Esophagus muscularis mucosa (tissue), 4 donors: ENCODE measurements around the gene HACD2. TPM values are rescaled to one million over a fixed set of nuclear protein-coding genes. Genes with fewer than 3 reads are reported as not detected.
"Not testable (repeated sequence)": the region's sequence is repeated elsewhere in the genome, so short reads cannot be mapped to it uniquely, and the experiment has no call there.

Source experiments
- DNase-seq: peaks from one replicate; pipeline ENCODE4 v3.0.0-alpha.2; 2017; ENCODE audit errors: extremely low spot score
- H3K27ac ChIP-seq, 4 donors: fragments of 200-600 bp; sonication (generic); replicated peaks in 1 of 4; 1 replicate in 3 of 4; 2 replicates in 1 of 4; pipeline ENCODE4 v1.5.1; 2016 to 2019; ENCODE audit warnings: mild to moderate bottlenecking in 1 of 4
- H3K27me3 ChIP-seq, 4 donors: fragments of 200-600 bp; sonication (generic); one replicate each; pipeline versions ENCODE4 v1.5.1 to v1.6.0; 2016 to 2019
- H3K36me3 ChIP-seq, 4 donors: fragments of 200-600 bp; sonication (generic); one replicate each; pipeline ENCODE4 v1.5.1; 2016 to 2019
- H3K4me1 ChIP-seq, 4 donors: fragments of 200-600 bp; sonication (generic); one replicate each; pipeline ENCODE4 v1.5.1; 2016 to 2019
- H3K4me3 ChIP-seq, 4 donors: fragments of 200-600 bp; sonication (generic); 1 replicate in 2 of 4; 2 replicates in 2 of 4; pipeline ENCODE4 v1.5.1; 2016 to 2019; ENCODE audit warnings: mild to moderate bottlenecking in 4 of 4, moderate library complexity in 1 of 4
- H3K9me3 ChIP-seq, 4 donors: fragments of 200-600 bp; sonication (generic); 1 replicate in 3 of 4; 2 replicates in 1 of 4; pipeline ENCODE4 v1.5.1; 2016 to 2019
- EP300 ChIP-seq: sonication (generic); formaldehyde crosslinking; IDR thresholded peaks from one replicate; pipeline ENCODE4 v1.6.1; 2017; ENCODE audit warnings: antibody characterized with exemption
- POLR2A ChIP-seq: fragments of 450-650 bp; IDR thresholded peaks from one replicate; pipeline ENCODE4 v1.6.1; 2017; ENCODE audit warnings: antibody characterized with exemption, moderate library complexity, mild to moderate bottlenecking, low read depth
- POLR2AphosphoS5 ChIP-seq, 2 donors: sonication (generic); formaldehyde crosslinking; IDR thresholded peaks; one replicate each; pipeline ENCODE4 v1.6.1; 2017; ENCODE audit warnings: antibody characterized with exemption in 2 of 2
- WGBS: methylation state at CpG from one replicate; pipeline ENCODE4 v1.1.5; 2018; 5-methylcytosine and 5-hydroxymethylcytosine counted together
- intact Hi-C: fragments of 100-400 bp; cut with DNase I; formaldehyde crosslinking; loops from one replicate; pipeline ENCODE4 v1.15.1; 2023
- total RNA-seq, 4 donors: library from RNA; depleted of rRNA; stranded (reverse); fragments of >200 nt; gene quantifications; one replicate each; pipeline versions ENCODE4 v1.1.0 to v1.2.1, GENCODE V29; 2016
- TF ChIP-seq, protein P1 (sequence below), 3 experiments: fragments of 200-600 bp in 2 of 3; fragments of 450-650 bp in 1 of 3; sonication (generic) in 2 of 3; IDR thresholded peaks; one replicate each; pipeline ENCODE4 v1.5.1; 2017 to 2019; ENCODE audit warnings: antibody characterized with exemption in 3 of 3, mild to moderate bottlenecking in 2 of 3, moderate library complexity in 1 of 3

The HACD2 gene
- total RNA-seq, 4 donors from 2014 or later = 20.5 to 30.3 (median 25.3) TPM

DNA sequence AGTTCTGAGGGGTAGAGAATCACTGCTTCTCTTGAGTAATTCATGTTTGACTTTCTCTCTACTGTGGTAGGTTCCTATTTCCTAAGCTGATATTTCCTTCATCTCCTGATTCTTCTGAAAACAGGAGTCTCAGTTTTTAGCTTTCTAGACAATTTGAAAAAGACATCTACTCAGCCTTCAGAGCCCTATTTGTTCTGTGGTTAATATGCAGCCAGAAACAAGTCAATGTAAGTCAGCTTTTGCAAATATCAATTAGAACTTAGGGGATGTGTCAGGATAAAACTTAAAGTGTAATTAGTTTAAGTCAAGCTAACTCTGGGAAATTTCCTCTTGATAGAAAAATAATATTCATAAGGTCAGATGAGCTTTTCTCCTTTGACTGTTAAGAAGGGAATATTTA, 21.7 kb upstream of the HACD2 start:
- peaks cover 0 to 12% (median 3%) of the 10 kb centered on the region in 4 donors for H3K36me3 ChIP-seq
- peak overlapping the region in 1 of 4 donors; percentile 2 for H3K27ac ChIP-seq
- DNase-seq = no peak
- H3K4me1 ChIP-seq = peaks cover 0 to 22% (median 11%) of the 10 kb centered on the region in 4 donors
- TF ChIP-seq POLR2AphosphoS5 (IDR thresholded peaks at IDR 0.05) (no peak), POLR2A (no peak), EP300 (no peak)
- TF ChIP-seq, protein P1, sequence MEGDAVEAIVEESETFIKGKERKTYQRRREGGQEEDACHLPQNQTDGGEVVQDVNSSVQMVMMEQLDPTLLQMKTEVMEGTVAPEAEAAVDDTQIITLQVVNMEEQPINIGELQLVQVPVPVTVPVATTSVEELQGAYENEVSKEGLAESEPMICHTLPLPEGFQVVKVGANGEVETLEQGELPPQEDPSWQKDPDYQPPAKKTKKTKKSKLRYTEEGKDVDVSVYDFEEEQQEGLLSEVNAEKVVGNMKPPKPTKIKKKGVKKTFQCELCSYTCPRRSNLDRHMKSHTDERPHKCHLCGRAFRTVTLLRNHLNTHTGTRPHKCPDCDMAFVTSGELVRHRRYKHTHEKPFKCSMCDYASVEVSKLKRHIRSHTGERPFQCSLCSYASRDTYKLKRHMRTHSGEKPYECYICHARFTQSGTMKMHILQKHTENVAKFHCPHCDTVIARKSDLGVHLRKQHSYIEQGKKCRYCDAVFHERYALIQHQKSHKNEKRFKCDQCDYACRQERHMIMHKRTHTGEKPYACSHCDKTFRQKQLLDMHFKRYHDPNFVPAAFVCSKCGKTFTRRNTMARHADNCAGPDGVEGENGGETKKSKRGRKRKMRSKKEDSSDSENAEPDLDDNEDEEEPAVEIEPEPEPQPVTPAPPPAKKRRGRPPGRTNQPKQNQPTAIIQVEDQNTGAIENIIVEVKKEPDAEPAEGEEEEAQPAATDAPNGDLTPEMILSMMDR (IDR thresholded peaks at IDR 0.05) = no peak
- no peaks in the 10 kb centered on the region for H3K27me3 ChIP-seq
- intact Hi-C loops = no loop called here
- no peaks in the 10 kb centered on the region for H3K9me3 ChIP-seq
- H3K4me3 ChIP-seq = no peak overlapping the region

DNA sequence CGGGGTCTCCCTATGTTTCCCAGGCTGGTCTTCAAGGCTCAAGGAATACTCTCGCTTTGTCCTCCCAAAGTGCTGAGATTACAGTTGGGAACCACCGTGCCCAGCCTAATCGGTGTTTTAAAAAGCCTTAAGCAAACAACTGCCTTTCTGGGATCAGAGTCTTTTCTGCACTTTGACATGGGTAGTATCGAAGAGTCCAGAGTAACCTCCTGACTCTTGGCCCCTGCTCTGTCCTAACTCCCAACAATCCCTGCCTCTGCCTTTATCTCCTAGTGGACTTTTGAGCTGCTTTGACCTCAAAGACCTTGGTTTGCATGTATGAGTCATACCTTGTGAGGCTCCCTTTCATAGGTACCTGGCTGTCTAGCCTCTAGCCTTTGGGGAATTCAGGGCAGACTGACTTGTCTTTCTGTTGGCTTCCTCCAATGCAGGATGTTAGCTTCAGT, 21.0 kb upstream of the HACD2 start:
- no peak for DNase-seq
- peaks cover 0 to 5% (median 0%) of the 10 kb centered on the region in 4 donors for H3K36me3 ChIP-seq
- peaks cover 0 to 17% (median 9%) of the 10 kb centered on the region in 4 donors for H3K4me1 ChIP-seq
- H3K9me3 ChIP-seq = no peaks in the 10 kb centered on the region
- 93% methylated on average over 5 of the region's 5 CpGs for WGBS
- H3K4me3 ChIP-seq = no peak overlapping the region
- intact Hi-C loops = no loop called here
- TF ChIP-seq EP300 = no peak
- TF ChIP-seq POLR2AphosphoS5 (IDR thresholded peaks at IDR 0.05) = peak in 1 of 2 donors; percentile 54
- peak overlapping the region in 2 of 4 donors; percentile 11 to 30 for H3K27ac ChIP-seq
- H3K27me3 ChIP-seq = no peaks in the 10 kb centered on the region

DNA sequence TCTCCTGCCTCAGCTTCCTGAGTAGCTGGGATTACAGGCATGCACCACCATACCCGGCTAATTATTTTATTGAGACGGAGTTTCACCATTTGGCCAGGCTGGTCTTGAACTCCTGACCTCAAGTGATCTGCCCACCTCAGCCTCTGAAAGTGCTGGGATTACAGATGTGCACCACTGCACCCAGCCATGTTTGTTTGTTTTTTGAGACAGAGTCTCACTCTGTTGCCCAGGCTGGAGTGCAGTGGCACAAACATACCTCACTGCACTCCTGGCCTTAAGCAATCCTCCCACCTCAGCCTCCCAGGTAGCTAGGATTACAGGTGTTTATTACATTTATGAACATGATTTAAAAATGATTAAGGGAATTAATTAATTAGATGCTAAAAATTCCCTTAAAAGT, 18.3 kb upstream of the HACD2 start:
- DNase-seq, intact Hi-C loops, H3K36me3 ChIP-seq, H3K9me3 ChIP-seq, H3K27me3 ChIP-seq, H3K4me3 ChIP-seq, H3K27ac ChIP-seq: not testable (repeated sequence)
- H3K4me1 ChIP-seq = peaks cover 0 to 12% (median 9%) of the 10 kb centered on the region in 4 donors
- 50% methylated on average over 2 of the region's 2 CpGs for WGBS

GRCh38 chr3:123602325-123602724, 17.5 kb upstream of the HACD2 start:
- peaks cover 0 to 12% (median 9%) of the 10 kb centered on the region in 4 donors for H3K4me1 ChIP-seq
- TF ChIP-seq POLR2AphosphoS5 (IDR thresholded peaks at IDR 0.05) (peak in 1 of 2 donors; percentile 31), POLR2A (no peak)
- DNase-seq = no peak
- intact Hi-C loops = no loop called here
- no peaks in the 10 kb centered on the region for H3K36me3 ChIP-seq
- peak overlapping the region in 1 of 4 donors; percentile 17 for H3K27ac ChIP-seq
- WGBS = 29% methylated on average over 1 of the region's 1 CpG
- H3K27me3 ChIP-seq = no peaks in the 10 kb centered on the region
- no peak overlapping the region for H3K4me3 ChIP-seq
- H3K9me3 ChIP-seq = no peaks in the 10 kb centered on the region

GRCh38 chr3:123600863-123601262, 16.0 kb upstream of the HACD2 start:
- H3K27ac ChIP-seq, H3K9me3 ChIP-seq, H3K36me3 ChIP-seq, H3K4me3 ChIP-seq, H3K27me3 ChIP-seq, intact Hi-C loops, DNase-seq: not testable (repeated sequence)
- H3K4me1 ChIP-seq = peaks cover 0 to 12% (median 9%) of the 10 kb centered on the region in 4 donors

GRCh38 chr3:123597561-123597960, 12.7 kb upstream of the HACD2 start:
- no peaks in the 10 kb centered on the region for H3K27me3 ChIP-seq
- WGBS = 89% methylated on average over 4 of the region's 4 CpGs
- peaks cover 0 to 12% (median 8%) of the 10 kb centered on the region in 4 donors for H3K4me1 ChIP-seq
- peak; percentile 7 for DNase-seq
- no peak overlapping the region for H3K27ac ChIP-seq
- H3K9me3 ChIP-seq = no peaks in the 10 kb centered on the region
- H3K36me3 ChIP-seq = no peaks in the 10 kb centered on the region
- TF ChIP-seq POLR2AphosphoS5 (IDR thresholded peaks at IDR 0.05) (no peak), EP300 (no peak), POLR2A (no peak)
- TF ChIP-seq, protein P1 (IDR thresholded peaks at IDR 0.05) = no peak
- H3K4me3 ChIP-seq = no peak overlapping the region
- intact Hi-C loops = loop anchor here (10.0 kb wide), 1 partner anchor 287 kb away; the partner anchor contains the start of gene MYLK
